Suprapubic skin (tissue), 4 donors: Measurements from ENCODE around the gene RPN2. TPM values are rescaled to one million over a fixed set of nuclear protein-coding genes. Genes with fewer than 3 reads are reported as not detected.

Source experiments
- DNase-seq, 2 donors: peaks; one replicate each; pipeline ENCODE4 v3.0.0-alpha.2; 2019; ENCODE audit warnings: low spot score in 2 of 2
- H3K27ac ChIP-seq: fragments of 200-600 bp; sonication (generic); one replicate; pipeline ENCODE4 v1.5.1; 2019
- H3K27me3 ChIP-seq: fragments of 200-600 bp; sonication (generic); one replicate; pipeline ENCODE4 v1.5.1; 2019
- H3K36me3 ChIP-seq: fragments of 200-600 bp; sonication (generic); one replicate; pipeline ENCODE4 v1.5.1; 2019
- H3K4me1 ChIP-seq: fragments of 200-600 bp; sonication (generic); one replicate; pipeline ENCODE4 v1.5.1; 2019
- H3K4me3 ChIP-seq: fragments of 200-600 bp; sonication (generic); one replicate; pipeline ENCODE4 v1.5.1; 2019; ENCODE audit warnings: mild to moderate bottlenecking
- H3K9me3 ChIP-seq: fragments of 200-600 bp; sonication (generic); one replicate; pipeline ENCODE4 v1.5.1; 2019
- EP300 ChIP-seq: sonication (generic); formaldehyde crosslinking; IDR thresholded peaks from one replicate; pipeline ENCODE4 v1.6.1; 2017; ENCODE audit warnings: antibody characterized with exemption
- POLR2A ChIP-seq, 2 donors: fragments of 450-650 bp; IDR thresholded peaks; one replicate each; pipeline ENCODE4 v1.6.1; 2017; ENCODE audit warnings: antibody characterized with exemption in 2 of 2, mild to moderate bottlenecking in 2 of 2, moderate library complexity in 2 of 2
- POLR2AphosphoS5 ChIP-seq, 3 donors: sonication (generic); formaldehyde crosslinking; IDR thresholded peaks; one replicate each; pipeline ENCODE4 v1.6.1; 2017; ENCODE audit warnings: antibody characterized with exemption in 3 of 3
- WGBS: methylation state at CpG from one replicate; pipeline ENCODE4 v1.1.5; 2018; 5-methylcytosine and 5-hydroxymethylcytosine counted together
- total RNA-seq, 4 donors: library from RNA; depleted of rRNA; stranded (reverse); fragments of >200 nt; gene quantifications; one replicate each; pipeline ENCODE4 v1.1.0, GENCODE V29; 2016
- TF ChIP-seq, protein P1 (sequence below), 2 donors: fragments of 200-600 bp in 1 of 2; fragments of 450-650 bp in 1 of 2; sonication (generic) in 1 of 2; IDR thresholded peaks; one replicate each; pipeline ENCODE4 v1.5.1; 2016 to 2019; ENCODE audit warnings: antibody characterized with exemption in 2 of 2, mild to moderate bottlenecking in 1 of 2, moderate library complexity in 1 of 2

RPN2 gene
- total RNA-seq, 4 donors from 2014 or later = 71.9 to 138 (median 132) TPM

DNA sequence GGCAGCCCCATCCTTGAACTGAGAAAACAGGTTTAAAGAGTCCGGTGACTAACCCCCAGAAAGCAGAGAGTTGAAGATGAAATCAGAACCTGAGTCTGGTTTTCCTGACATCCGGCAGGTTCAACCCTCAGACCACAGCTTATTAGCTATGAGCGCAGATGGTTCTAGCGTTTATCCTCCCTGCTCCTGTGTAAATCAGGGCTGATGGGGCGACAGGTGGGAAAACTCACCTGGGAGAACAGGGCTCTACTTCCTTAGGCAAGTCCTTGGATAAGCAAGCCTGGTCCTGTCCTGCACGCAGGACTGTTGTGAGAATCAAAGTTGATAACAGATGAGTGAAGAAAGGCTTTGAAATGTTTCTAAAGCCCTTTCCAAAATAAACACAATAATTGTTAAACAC is 51.1 kb downstream of the RPN2 start:
- TF ChIP-seq POLR2AphosphoS5 (IDR thresholded peaks at IDR 0.05) (no peak), POLR2A (IDR thresholded peaks at IDR 0.05) (no peak), EP300 (no peak)
- TF ChIP-seq, protein P1, sequence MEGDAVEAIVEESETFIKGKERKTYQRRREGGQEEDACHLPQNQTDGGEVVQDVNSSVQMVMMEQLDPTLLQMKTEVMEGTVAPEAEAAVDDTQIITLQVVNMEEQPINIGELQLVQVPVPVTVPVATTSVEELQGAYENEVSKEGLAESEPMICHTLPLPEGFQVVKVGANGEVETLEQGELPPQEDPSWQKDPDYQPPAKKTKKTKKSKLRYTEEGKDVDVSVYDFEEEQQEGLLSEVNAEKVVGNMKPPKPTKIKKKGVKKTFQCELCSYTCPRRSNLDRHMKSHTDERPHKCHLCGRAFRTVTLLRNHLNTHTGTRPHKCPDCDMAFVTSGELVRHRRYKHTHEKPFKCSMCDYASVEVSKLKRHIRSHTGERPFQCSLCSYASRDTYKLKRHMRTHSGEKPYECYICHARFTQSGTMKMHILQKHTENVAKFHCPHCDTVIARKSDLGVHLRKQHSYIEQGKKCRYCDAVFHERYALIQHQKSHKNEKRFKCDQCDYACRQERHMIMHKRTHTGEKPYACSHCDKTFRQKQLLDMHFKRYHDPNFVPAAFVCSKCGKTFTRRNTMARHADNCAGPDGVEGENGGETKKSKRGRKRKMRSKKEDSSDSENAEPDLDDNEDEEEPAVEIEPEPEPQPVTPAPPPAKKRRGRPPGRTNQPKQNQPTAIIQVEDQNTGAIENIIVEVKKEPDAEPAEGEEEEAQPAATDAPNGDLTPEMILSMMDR (IDR thresholded peaks at IDR 0.05) = no peak
- DNase-seq = peak in 1 of 2 donors; percentile 7
- Histone ChIP-seq H3K36me3 (peaks cover 98% of the 10 kb centered on the region), H3K27me3 (no peaks in the 10 kb centered on the region), H3K4me1 (peaks cover 19% of the 10 kb centered on the region), H3K4me3 (no peak overlapping the region), H3K27ac (no peak overlapping the region), H3K9me3 (no peaks in the 10 kb centered on the region)
- WGBS = 84% methylated on average over 6 of the region's 6 CpGs

DNA sequence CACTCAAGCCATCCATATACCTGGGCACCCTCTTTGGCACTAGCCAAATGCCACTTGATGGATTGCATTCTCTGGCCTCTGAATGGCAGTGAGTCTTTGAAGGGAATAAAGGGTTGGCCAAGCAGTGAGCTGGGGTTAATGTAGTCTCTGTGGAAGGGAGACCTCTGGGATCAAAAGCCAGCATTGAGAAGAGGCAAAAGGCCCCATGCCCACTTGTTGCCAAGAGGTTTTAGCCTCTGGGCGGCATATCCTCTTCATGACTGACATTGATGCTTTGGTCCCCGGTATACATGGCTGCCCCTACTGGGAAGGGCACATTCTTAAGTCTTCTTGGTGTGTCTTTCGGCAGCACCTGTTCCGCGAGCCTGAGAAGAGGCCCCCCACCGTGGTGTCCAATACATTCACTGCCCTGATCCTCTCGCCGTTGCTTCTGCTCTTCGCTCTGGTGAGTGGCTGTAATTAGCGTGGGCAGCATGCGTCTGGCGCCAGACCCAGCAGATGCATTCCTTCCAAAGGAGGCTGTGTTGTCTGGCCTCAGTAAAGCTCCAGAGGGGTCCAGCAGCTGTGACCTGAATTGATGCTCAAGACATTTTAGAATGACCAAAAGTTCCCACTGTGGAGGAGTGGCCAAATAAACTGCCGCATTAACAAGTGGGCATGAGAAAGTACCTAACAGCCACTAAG is 53.0 kb downstream of the RPN2 start:
- Histone ChIP-seq H3K9me3 (no peaks in the 10 kb centered on the region), H3K36me3 (peaks cover 98% of the 10 kb centered on the region), H3K27ac (no peak overlapping the region), H3K4me3 (no peak overlapping the region), H3K27me3 (no peaks in the 10 kb centered on the region), H3K4me1 (peaks cover 15% of the 10 kb centered on the region)
- peak in 1 of 2 donors; percentile 37 for DNase-seq
- 92% methylated on average over 13 of the region's 13 CpGs for WGBS
- TF ChIP-seq POLR2A (IDR thresholded peaks at IDR 0.05) (no peak), POLR2AphosphoS5 (IDR thresholded peaks at IDR 0.05) (no peak), EP300 (no peak)
- TF ChIP-seq, protein P1 (IDR thresholded peaks at IDR 0.05) = no peak

DNA sequence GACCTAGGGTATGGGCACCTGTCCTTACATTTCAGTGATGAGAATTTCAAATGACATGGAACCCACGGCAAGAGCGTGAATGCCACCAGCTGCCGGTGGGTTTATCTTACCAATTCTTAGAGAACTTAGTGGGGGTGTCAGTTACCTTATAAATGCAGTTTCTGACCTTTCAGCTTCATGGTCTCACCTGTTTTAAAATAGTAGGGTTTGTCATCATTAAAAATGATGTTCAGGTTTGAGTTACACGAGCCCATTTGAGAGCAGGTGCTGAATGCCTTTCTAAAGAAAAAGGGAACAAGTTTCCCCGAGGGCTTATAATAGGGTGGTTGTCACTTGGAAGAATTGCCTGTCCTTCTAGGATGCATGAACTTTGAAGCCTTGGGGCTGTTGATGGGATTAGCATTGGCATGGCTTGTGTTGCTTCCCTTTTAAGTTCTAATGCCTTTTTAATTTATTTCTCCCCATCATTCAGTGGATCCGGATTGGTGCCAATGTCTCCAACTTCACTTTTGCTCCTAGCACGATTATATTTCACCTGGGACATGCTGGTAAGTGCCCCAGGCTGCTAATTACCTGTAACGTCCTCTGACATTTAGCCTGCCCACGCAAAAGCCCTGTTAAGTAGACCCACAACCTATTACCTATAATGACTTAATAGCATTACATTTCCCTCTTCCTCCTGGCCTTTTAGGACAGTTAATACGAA is 54.6 kb downstream of the RPN2 start:
- TF ChIP-seq EP300 (no peak), POLR2A (IDR thresholded peaks at IDR 0.05) (no peak), POLR2AphosphoS5 (IDR thresholded peaks at IDR 0.05) (no peak)
- TF ChIP-seq, protein P1 (IDR thresholded peaks at IDR 0.05) = no peak
- no peaks in the 10 kb centered on the region for H3K27me3 ChIP-seq
- WGBS = 75% methylated on average over 10 of the region's 10 CpGs
- H3K36me3 ChIP-seq = peaks cover 98% of the 10 kb centered on the region
- no peak overlapping the region for H3K27ac ChIP-seq
- no peak overlapping the region for H3K4me3 ChIP-seq
- no peaks in the 10 kb centered on the region for H3K9me3 ChIP-seq
- no peaks in the 10 kb centered on the region for H3K4me1 ChIP-seq
- DNase-seq = peak in 1 of 2 donors; percentile 7

DNA sequence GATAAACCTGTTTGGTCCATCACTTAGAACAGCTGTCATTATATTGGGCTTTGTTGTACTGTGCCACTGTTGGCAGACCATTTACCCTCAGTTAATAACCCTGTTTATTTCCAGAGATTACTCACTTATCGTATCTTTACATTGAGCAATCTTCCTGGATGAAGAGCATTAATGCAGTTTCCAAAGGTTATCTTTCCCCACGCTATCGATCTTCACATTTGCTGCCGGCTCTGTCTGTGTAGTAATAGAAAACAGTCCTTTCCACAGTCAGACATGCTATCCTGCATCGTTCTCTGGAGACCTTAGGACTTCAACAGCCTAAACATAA is 55.1 kb downstream of the RPN2 start:
- no peaks in the 10 kb centered on the region for H3K9me3 ChIP-seq
- no peaks in the 10 kb centered on the region for H3K27me3 ChIP-seq
- H3K4me3 ChIP-seq = no peak overlapping the region
- H3K27ac ChIP-seq = no peak overlapping the region
- peak in 1 of 2 donors; percentile 4 for DNase-seq
- H3K4me1 ChIP-seq = no peaks in the 10 kb centered on the region
- TF ChIP-seq EP300 (no peak), POLR2A (IDR thresholded peaks at IDR 0.05) (no peak), POLR2AphosphoS5 (IDR thresholded peaks at IDR 0.05) (no peak)
- TF ChIP-seq, protein P1 (IDR thresholded peaks at IDR 0.05) = no peak
- WGBS = 69% methylated on average over 5 of the region's 5 CpGs
- peaks cover 100% of the 10 kb centered on the region for H3K36me3 ChIP-seq

DNA sequence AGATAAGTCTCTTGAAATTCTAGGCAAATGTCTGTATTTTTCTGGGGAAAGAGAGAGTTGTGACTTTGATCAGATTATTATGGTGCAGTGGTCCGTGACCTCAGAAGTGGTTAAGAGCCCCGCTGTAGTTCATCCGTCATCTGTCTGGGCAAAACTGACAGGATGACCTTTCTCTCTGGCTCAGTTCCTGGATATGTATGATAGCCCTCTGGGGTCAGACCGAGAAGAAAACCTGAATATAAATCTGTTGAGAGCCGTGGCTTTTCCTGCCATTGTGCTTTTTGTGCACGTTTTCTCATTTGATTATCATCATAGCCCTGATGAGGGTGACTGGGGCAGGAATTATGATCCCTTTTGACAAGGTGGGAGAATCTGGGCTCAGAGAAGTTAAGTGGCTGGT is 55.9 kb downstream of the RPN2 start:
- Histone ChIP-seq H3K9me3 (no peaks in the 10 kb centered on the region), H3K27ac (no peak overlapping the region), H3K27me3 (no peaks in the 10 kb centered on the region), H3K4me1 (peaks cover 5% of the 10 kb centered on the region), H3K4me3 (no peak overlapping the region), H3K36me3 (peaks cover 97% of the 10 kb centered on the region)
- peak in 1 of 2 donors; percentile 9 for DNase-seq
- WGBS = 78% methylated on average over 6 of the region's 6 CpGs
- no peak for TF ChIP-seq EP300
